ENCODE data around the gene C9orf50.

DNA sequence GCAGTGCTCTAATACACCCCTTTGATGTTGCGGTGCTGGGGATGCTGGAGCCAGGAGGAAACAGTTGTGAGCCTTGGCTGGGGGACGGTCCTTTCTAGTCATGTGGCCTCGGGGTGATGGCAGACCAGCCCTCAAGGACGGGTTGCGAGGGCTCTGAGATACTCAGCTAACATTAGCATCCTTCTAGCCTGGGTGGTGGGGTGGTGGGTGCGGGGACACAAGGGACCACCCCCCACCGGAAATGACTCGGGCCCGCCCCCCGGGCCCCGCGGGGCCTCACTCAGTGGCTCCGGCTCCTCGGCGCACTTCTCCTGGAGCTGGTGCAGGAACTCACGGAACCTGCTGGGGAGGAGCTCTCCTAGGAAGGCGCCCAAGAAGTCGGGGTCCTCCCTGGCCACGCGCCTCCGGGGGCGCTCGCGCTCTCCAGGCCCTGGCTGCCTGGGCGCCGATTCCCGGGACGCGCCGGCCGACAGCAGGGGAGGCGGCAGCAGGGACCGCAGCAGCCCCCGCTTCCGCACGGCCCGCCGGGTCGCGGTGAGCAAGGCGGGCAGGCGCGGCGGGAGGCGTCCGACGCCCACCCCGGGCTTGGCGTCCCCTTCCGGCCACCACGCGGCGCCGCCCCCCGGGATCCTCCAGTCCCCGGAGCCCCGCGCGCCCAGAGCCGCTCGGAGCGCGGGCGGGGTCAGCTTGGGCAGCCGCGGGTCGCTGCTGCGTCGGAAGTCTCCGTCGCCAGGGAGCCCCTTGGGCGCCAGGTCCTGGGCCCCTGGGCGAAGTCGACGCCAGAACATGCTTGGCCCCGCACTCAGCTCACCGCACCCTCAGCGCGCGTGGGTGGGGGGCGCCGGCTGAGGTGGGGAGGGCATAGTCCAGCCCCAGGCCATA, 873 bp downstream of the C9orf50 start:
- TF ChIP-seq, protein P1, sequence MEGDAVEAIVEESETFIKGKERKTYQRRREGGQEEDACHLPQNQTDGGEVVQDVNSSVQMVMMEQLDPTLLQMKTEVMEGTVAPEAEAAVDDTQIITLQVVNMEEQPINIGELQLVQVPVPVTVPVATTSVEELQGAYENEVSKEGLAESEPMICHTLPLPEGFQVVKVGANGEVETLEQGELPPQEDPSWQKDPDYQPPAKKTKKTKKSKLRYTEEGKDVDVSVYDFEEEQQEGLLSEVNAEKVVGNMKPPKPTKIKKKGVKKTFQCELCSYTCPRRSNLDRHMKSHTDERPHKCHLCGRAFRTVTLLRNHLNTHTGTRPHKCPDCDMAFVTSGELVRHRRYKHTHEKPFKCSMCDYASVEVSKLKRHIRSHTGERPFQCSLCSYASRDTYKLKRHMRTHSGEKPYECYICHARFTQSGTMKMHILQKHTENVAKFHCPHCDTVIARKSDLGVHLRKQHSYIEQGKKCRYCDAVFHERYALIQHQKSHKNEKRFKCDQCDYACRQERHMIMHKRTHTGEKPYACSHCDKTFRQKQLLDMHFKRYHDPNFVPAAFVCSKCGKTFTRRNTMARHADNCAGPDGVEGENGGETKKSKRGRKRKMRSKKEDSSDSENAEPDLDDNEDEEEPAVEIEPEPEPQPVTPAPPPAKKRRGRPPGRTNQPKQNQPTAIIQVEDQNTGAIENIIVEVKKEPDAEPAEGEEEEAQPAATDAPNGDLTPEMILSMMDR (IDR thresholded peaks at IDR 0.05), result peak in 1 of 7 experiments; percentile 14
- TF ChIP-seq POLR2A (IDR thresholded peaks at IDR 0.05), result no peak
